Right renal cortex interstitium (tissue), 3 donors: Measurements from ENCODE around the gene MAP1LC3B2. TPM values are rescaled to one million over a fixed set of nuclear protein-coding genes. Genes with fewer than 3 reads are reported as not detected.

ENCODE experiments used
- DNase-seq, 3 donors: peaks; one replicate each; pipeline ENCODE4 v3.0.0-alpha.2; 2013; ENCODE audit warnings: low read depth in 3 of 3, low spot score in 2 of 3
- polyA plus RNA-seq, 3 donors: library from polyadenylated mRNA; unstranded; fragments of 120-200 nt; gene quantifications; one replicate each; pipeline ENCODE4 v1.2.1, GENCODE V29; 2013; ENCODE audit not compliant: insufficient read length in 3 of 3

The MAP1LC3B2 gene
- polyA plus RNA-seq, 3 donors = 4.7 to 7.9 (median 5.1) TPM

GRCh38 chr12:116537101-116537904 lies 21.9 kb upstream of the MAP1LC3B2 start:
- DNase-seq = no peak

GRCh38 chr12:116538076-116538591 lies 21.0 kb upstream of the MAP1LC3B2 start:
- no peak for DNase-seq

DNA sequence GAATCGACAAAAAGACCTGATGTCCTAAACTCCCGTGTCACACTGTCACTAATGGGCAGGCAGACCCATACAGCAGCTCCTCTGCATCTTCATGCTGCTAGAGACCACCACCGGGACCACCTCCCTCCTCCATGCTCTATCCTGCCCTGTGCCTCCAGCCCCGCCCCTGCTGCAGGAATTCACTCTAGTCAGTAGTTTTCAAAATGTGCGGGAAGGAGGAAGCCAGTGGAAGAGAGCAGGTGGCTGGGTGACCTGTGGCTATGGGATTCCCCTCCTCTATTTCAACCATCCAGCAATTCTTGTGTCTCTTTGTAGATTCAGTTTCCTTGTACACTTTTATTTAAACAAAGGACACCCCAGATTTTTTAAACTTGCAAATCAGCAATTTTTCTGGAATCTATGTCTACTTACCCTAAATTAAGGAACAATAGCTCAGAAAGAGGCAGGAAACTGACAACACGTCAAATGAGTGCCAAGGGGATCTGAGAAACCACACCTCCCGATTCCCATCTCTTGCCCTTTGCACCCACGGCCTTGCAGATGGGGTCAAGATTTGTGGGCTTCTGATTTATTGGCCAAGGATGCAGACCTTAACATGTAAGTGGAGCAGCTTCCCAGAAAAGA lies 20.4 kb upstream of the MAP1LC3B2 start:
- no peak for DNase-seq

DNA sequence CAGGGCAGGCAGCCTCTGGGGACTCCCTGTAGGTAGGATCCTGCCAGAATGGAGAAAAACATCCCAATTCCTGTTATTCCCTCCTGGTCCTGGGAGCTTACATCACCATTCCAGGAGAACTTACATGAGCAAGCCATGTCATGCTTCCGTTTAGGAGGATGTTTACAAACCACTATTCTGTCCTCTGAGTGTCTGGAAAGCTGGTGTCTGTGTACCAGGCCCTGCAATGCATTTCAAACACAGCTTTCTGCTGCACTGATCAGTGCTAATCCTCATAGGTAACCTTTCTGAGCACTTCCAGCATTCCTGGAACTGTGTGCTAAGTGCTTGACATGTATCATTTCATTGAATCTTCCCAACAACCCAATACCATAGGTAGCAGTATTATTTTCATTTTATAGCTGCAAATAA lies 19.8 kb upstream of the MAP1LC3B2 start:
- DNase-seq = no peak

DNA sequence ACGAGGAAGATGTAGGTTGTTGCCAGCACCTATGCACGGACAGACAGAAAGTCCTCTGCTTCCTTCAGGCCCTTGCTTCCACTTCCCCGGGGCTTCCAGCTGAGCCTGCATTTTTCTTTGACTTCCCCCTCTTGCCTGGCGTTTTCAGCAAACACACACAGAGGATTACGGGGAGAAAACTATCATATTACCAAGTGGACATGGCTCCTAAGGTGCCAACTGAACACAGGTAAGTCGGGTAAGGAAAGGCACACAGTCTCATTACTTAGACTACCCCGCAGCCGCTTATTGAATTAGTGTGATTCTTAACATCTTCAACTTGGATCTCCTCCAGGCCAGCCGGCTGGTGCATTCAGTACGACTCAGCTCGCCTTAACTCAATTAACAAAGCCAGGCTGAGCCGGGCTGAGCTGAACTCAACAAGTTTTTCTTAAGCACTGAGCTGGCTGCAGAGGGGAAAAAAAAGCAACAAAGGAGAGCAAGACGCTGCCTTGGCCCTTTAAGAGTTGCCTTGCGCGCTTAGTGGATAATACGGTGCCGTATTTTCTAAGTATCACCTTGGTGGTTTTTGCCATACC lies 19.2 kb upstream of the MAP1LC3B2 start:
- DNase-seq = peak in 2 of 3 donors; percentile 74 to 79

DNA sequence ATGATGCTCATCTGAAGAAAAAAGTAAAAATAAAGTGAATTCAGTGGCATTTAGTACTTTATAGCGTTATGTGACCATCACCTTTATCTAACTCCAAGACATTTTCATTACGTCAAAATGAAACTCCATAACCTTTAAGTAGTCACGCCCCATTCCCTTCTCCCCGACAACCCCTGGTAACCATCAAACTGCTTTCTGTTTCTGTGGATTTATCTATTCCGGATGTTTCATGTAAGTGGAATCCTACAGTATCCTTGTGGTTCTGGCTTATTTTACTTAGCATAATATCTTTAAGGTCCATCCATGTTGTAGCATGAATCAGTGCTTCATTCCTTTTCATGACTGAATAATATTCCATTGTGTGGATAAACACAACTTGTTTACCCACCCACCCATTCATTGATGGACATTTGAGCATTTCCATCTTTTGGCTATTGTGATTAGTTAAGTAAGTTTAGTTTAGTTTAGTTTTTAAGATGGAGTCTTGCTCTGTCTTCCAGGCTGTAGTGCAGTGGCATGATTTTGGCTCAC lies 18.5 kb upstream of the MAP1LC3B2 start:
- no peak for DNase-seq

DNA sequence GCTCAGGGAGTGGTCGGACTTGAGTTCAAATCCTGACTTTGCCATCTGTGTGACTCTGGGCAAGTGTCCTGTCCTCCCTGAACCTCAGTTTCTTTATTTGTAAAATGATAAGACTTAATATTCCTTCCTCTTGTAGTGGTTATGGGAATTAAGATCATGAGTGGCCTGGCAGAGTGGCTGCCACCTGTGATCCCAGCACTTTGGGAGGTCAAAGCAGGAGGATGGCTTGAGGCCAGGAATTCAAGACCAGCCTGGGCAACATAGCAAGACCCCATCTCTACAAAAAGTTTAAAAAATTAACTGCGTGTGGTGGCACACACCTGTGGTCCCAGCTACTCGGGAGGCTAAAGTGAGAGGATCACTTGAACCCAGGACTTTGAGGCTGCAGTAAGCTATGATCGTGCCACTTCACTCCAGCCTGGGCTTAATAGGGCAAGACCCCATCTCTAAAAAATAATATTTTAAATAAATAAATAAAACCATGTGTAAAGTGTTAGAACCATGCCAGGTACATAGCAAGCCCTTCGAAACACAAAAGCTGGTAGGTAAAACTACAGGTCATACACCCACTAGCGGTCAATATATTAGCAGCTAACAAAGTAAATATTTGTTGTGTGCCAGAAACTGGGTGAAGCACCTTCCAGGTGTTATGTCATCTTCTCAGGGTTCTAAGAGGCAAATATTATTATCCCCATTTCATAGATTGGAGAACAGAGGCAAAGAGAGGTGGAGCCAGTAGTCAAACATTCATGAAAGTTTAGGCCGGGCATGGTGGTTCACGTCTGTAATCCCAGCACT lies 17.4 kb upstream of the MAP1LC3B2 start:
- no peak for DNase-seq

DNA sequence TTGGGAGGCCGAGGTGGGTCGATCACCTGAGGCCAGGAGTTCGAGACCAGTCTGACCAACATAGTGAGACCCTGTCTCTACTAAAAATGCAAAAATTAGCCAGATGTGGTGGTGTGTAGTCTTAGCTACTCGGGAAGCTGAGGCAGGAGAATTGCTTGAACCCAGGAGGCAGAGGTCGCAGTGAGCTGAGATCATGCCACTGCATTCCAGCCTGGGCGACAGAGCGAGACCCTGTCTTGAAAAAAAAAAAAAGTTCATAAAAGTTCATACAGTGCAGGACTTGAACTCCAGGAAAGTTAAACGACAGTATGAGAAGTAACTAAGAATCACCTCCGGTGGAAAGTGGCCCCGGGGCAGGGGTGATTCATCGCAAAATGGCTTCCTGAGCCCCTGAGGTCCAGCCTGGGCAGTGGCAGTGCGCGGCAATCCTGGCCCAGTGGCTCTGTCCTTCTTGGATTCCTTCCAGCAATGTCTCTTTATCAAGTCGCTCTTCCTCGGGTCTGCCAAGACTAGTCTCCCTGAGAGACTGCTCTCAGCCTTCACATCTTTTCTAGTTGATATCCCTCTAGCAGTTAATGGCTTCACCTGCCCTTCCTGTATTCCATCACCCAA lies 16.7 kb upstream of the MAP1LC3B2 start:
- DNase-seq = no peak

GRCh38 chr12:116544656-116545055 lies 14.5 kb upstream of the MAP1LC3B2 start:
- no peak for DNase-seq

- DNase-seq = no peak
Observed at GRCh38 chr12:116545144-116545543, 14.0 kb upstream of the MAP1LC3B2 start.

- no peak for DNase-seq
Observed at GRCh38 chr12:116545936-116546335, 13.2 kb upstream of the MAP1LC3B2 start.

GRCh38 chr12:116547955-116548501 lies 11.2 kb upstream of the MAP1LC3B2 start:
- no peak for DNase-seq

- DNase-seq = no peak
Observed at GRCh38 chr12:116549993-116550392, 9.2 kb upstream of the MAP1LC3B2 start.

- no peak for DNase-seq
Observed at GRCh38 chr12:116551151-116551550, 8.0 kb upstream of the MAP1LC3B2 start.

DNA sequence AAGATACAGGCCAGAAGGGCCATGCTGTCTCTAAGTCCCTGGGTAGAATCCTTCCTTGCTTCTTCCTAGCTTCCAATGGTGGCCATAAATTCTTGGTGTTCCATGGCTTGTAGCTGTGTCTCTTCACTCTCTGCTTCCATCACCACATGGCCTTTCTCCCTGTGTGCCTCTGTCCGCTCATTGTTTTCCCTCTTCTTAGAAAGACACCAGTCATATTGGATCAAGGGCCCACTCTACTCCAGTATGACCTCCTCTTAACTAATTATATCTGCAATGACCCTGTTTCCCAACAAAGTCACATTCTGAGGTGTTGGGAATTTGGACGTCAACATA lies 7.6 kb upstream of the MAP1LC3B2 start:
- DNase-seq = no peak

- no peak for DNase-seq
Observed at GRCh38 chr12:116551952-116552772, 7.0 kb upstream of the MAP1LC3B2 start.

DNA sequence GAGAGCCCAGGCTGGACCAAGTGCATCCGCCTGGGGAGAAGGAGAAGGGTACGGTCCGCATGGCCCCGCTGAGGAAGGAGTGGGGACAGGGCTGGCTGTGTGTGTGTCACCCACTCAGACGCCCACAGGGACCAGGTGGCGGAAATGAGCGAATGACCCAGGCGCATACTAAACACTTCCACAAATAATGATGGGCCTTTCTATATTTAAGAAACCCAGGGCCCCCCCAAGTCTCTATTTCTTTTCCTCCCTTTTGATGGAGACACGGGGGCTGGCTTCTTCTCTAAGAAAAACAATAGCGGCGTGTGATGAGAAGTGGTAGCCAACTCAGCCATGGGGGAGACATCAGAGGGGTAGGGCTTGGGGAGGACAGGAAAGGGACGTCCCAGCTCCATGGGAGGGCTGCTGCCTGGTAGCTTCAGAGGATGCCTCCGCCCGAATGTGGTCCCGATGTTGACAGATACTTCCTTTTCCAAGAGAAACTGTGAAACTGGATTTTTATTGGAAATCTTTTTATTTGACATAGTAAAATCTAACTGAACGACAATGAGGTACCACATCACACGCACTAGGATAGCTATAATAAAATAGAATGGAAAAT lies 6.3 kb upstream of the MAP1LC3B2 start:
- DNase-seq = no peak

GRCh38 chr12:116556356-116556952 lies 2.7 kb upstream of the MAP1LC3B2 start:
- DNase-seq = no peak
